GM19324 (cell line): ENCODE results near the gene SUSD3.

Source experiments
- ATAC-seq: cut with Tn5 transposase; IDR thresholded peaks from one replicate; pipeline ENCODE4 v1.9.1; 2021; ENCODE audit warnings: mild to moderate bottlenecking, moderate library complexity; ENCODE audit not compliant: unreplicated experiment, low FRiP score

Gene SUSD3

DNA sequence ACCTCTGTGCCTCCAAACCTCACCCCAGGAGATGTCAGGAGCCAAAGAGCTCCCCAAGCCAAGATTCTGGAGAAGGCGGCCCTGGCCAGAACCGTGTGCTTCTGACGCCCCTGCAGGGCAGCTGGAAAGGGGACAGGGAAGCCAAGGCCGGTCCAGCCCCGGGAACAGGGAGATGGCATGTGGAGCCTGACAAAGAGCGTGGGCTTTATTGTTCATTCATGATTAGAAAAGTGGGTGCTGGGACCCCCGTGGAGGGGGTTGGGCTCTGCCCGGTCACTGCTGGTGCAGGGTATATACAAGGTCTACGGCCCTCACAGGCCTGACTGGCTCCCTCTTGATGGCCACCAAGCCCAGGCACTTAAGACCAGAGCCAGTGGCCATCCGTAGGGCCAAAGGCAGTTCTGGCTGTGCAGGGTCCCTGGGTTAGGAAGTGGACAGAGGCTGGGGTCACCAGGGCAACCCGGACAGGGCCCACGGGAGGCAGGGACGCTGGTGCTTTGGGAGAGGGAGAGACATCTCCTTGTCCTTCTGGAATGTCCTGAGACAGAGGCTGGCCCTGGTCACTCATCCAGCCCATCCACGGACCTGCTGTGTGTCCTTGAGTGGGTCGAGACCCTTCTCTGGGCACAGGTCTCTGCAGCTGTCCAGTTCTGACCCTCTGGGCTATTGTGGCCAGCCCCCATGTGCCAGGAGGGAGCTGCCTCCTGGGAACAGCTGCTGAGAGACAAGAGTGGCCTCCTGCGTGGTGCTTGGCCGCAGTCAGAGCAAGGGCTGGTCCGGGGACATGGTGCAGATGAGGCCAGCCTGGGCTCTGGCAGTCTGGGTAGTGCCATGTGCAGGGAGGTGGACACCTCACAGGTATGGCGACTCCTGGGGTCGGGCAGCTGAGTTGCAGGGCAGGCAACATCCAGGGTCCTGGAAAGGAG lies 63.1 kb downstream of the SUSD3 start:
- no peak for ATAC-seq

DNA sequence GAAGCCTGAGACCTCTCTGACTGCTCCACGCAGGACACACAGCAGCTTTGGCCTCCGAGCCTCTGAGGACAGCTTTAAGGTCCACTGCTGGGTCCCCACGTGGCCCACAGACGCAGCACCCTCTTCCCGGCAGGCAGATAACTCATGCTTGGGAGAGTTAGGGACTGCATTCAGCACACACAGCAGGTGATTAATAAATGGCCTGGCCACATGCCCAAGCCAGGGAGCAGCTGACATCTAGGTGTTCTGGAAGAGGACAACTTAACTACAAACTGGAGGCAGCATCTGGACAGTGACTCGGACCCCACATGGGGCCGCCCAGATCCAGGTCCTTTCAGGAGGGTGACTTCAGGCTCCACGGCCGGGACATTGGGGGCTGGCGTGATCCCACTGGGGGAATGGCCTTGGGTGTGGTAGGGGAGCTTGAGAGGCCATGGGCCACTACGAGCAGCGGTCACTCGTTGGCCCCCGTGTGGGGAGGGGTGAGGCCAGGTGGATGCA lies 64.3 kb downstream of the SUSD3 start:
- no peak for ATAC-seq

DNA sequence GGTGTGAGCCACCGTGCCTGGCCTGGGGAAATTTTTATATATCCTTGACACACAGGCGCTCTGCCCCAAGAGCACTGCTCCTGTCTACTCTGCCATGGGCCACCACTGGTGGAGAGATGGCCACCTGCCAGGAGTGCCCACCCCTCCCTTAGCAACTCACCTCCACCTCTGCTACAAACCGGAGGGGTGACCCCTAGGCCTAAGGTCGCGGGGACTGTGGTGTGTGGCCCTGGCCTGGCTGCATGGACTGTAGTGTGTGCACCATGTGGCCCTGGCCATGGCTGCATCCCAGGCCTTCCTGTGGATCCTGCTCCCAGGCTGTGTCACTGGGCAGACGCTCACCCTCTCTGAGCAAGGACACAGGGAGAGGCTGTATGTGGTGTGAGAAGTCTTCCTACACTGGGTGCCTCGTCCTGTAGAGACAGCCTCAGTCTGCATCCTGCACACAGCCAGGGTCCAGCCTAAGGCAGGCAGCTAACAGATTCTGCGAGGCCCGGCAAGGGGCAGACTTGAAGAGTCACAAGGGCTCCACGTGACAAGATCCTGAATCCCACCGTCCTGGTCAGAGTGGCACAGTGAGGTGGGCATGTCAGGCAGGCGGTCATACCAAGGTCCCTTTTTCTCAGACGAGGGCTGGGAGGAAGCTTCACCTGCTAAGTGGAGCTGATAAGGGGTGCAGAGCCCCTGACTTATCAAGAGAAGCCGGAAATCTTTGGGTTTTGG lies 65.2 kb downstream of the SUSD3 start:
- no peak for ATAC-seq

DNA sequence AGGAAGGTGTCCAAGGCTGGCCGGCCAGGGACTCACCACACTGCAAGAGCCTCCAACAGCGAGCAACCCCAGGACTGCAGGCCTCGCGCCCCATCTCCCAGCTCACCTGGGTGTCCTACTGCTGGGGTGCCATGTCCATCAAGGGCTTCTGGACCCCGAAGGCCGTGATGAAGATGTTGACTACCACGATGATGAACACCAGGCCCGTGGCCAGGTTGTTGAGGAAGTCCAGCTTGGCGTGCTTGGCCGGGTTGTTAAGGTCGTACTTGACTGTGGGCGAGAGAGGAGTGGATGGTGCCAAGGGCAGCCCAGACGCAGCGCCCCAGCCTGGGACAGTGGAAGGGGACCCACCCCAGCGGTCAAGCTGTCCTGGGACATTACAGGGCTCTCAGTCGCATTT lies 66.3 kb downstream of the SUSD3 start:
- no peak for ATAC-seq

DNA sequence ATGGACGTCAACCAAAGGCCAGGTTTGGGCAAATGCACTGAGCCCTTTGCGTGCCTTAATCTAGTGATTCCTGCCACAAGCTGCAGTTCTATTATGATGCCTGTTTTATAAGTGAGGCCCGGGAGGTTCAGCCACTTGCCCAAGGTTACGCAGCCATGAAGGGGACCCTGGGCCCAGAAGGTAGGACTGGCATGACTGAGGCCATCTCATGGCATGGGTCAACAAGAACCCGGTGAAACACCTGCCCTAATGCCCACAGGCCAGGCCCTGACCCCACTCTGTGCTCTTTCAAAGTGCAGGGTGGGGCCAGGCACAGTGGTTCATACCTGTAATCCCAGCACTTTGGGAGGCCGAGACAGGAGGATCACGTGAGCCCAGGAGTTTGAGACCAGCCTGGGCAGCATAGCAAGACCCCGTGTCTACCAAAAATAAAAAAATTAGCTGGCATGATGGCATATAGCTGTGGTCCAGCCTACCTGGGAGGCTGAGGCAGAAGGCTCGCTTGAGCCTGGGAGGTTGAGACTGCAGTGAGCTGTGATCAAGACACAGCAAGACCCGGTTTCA lies 66.9 kb downstream of the SUSD3 start:
- ATAC-seq: no peak

DNA sequence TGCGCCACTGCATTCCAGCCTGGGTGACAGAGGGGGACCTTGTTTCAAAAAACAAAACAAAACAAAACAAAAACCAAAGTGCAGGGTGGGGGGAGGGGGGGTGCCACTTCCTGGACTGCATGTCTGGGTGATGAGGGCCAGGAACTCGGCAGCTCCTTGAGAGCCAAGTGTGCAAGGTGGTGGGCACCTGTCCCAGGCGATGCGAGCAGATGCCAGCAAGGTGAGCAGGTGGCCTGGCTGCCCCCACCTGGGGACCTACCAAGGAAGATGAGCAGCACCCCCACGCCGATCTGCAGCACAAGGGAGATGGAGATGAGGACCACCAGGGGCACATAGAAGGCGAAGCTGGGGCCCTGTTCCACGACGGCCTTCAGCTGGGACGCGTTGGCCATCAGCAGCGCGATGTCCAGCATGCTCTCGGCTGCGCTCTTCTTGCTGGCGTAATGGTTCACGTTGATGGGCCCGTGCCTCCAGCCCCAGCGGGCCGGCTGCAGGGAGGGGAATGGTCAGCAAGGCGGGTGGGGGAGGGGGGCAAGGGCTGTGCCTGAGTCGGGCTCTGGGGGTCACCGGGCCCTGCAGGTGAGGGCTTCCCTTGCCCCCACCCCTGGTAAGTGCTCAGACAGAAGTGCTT lies 67.8 kb downstream of the SUSD3 start:
- no peak for ATAC-seq

DNA sequence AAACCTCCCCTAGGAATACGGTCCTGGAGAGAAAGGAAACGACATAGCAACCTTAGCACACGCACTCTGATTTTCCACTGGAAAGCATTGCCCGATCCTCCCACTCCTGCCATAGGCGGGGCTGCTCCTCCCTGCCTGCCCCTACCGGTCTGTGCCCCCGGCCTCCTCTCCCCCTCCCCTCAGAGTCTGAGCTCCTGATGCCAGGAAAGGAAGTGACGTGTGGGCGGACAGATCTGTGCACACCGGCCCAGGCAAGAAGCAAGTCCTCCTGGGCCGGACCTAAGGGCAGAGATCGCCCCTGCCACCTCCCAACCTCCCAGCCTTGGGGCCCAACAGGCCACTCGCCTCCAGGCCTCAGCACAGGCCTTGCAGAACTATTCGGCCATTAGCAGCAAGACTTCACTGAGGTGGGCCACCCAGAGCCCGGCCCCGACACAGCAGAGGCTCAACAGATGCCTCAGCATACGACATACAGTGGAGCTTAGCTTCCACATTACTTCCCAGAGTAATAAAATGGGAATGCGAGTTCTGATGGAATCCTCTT lies 68.4 kb downstream of the SUSD3 start:
- ATAC-seq: no peak

DNA sequence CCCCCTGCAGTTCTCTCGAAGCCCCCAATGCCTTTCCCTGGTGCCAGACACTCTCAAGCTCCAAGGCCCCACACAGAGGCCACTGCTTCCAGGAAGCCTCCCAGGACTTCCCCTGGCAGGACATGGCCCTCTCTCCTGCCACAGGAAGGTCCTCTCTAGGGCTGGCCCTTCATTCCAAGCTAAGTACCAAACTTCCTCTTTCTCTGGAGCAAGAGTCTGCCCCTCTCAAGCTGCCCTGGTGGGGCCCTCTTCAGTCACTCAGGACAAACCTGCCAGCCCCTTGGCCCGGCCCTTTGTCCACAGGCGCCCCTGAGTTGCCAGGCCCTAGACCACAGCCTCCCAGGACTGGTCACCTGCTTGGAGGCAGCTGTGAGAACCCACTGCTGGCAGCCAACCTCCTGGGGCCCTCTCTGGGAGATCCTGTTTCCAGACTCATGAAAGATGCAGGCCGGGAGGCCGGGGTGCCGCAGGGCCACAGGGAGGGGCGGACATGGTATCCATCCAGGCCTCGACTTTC lies 69.0 kb downstream of the SUSD3 start:
- no peak for ATAC-seq

DNA sequence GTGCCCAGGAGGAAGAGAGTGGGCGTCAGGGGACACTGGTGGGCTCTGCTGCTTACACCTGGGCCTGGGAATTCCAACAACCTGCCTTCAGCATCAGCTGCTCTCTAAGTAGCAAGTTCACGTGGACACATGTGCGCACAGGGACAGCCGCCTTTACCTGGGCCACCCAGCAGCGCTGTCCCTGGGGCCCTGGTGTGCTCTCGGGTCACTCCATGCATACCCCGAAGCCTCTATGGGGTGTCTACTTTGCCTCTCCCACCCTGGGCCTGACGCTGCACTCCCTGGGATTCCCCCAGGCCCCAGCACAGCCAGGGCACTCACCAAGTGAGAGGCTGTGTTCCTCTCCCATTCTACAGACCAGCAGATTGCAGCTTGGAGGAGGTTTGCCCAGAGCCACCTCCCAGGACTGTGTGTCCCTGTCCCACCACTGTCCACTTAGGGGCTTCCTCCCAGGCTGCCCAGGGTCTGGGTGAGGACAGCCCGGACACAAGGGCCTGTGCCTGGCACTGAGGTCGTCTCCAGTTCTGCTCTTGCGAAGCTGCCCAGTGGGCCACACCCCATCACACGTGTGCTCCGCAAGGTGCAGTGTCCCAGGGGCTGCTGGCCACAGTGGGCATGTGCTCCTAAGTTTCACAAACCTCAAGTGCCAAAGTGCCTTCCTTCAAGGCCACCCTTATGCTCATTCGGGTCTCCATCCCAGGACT lies 69.7 kb downstream of the SUSD3 start:
- ATAC-seq: no peak

DNA sequence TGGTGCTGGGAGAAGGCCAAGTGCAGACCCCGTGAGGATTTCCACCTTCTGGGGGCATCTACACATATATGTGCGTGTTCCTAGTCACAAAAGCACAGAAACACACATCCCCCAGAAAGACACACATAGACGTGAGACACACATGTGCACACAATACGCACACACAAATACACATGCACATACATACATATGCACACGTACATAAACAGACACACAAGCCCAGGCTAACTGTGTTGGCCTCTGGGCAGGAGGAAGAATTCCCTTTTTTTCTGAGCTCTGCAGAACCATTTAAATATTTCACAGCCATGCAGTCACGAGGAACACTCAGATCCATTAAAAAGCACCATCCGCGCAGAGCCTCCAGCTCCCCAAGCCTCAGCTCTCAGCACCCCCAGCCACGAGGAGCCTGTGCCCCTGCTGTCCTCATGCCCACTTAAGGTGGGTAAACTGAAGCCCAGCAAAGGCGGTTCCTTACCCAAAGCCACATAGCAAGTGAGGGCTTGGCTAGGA lies 70.3 kb downstream of the SUSD3 start:
- no peak for ATAC-seq

DNA sequence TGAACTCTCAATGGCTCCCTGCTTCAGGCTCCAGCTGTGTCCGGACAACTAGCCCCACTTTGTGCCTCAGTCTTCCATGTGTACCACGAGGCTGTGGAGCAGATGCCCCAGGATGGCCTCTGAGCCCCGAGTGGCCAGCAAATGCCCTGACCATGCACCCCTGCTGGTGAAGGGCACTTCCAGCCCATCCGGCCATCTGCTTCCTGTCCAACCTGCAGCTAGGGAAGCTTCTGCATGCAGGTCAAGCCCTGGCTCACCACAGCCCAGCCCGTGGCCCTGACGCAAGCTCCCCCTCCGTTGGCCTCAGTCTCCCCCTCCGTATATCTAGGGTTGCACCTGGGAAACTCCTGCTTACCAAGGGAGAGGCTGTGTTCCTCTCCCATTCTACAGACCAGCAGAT lies 70.8 kb downstream of the SUSD3 start:
- no peak for ATAC-seq

DNA sequence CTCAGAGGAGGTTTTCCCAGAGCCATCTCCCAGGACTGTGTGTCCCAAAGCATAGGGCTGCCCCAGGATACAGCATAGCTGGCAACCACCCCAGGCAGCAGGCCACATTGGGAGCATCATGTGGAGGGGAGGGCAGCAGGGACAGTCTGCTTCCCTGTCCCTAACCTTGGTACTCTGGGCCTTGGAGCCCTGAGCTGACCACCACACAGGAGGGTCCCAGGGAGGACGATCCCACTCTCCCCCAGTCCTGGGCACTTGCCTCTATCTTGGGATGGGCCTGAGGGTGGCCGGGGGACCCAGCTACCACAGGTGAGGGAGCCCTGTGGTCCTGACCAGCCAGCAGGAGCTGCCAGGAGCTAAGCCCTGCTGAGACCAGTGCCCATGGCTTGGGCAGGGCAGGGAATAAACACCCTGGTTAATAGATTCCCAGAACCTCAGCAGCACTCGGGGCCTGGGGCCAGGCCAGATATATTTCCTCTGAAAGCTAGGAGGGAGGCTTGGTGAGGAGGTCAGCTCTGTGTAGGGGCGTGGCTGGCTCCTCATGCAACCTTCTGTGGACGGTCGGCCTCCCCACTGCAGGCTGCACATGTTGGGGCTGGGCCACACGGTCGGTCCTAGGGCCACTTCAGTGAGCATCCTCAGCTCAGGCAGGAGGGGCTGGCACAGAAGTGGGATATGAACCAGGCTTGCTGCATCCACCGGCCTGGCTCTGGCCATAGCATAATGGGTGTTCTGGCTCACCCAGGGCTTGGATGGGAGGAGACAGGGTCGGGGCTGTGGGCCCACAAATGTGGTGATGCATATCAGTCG lies 71.4 kb downstream of the SUSD3 start:
- ATAC-seq: no peak

DNA sequence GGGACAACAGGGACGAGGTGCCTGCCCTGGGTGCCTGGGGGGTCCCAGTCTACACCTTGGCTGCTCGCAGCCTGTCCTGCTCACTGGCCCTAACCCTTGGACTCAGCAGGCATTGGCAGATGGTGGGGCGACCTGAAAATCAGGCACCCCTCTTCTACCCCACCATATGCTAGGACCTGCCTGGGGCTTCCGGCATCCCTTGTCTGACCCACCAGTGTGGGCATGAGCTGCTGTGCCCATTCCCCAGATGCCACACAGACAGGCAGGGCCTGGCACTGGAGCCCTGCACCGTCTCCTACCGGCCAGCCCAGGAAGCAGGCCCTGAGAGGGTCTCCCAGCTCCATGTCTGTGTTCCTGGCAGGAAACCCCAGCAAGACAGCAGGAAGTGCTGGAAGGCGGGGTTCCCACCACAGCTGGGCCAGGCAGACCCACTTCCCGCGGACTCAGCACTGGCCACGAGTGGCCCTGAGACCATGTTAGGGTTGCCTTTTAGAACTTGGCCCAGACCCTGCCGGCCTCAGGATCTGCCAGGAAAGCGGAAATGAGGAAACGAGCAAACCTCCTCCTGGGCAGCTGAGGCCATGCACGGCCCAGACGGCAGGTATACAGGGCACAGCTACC lies 72.5 kb downstream of the SUSD3 start:
- ATAC-seq: no peak

DNA sequence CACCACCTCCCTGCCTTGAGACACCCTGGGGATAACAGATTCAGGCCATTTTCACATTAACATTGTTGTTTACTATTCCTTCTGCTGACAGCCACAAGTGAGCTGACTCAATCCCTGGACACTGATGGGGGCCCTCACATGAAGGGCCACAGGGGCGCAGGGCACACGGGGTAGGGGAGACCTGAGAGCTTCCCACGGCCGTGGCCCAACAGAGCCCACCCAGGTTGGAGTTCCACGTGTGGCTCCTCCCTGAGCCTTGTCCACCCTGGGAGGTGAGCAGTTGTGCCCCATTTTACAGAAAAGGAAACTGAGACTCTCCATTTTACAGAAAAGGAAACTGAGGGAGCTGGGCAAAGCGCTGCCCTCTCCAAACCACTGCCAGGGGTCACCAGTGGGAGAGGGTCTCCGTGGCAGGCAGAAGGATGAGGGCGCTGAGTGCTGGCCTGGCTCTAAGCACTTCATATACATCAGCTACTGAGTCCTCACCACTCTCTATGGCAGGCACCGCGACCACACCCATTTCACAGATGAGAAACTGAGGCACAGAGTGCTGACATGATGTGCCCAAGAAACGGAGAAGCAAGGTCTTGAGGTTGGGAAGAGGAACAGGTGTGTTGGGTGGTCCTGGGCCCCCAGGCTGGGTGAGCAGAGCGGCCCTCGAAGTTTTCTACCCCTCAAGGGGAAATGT lies 73.2 kb downstream of the SUSD3 start:
- ATAC-seq: no peak

DNA sequence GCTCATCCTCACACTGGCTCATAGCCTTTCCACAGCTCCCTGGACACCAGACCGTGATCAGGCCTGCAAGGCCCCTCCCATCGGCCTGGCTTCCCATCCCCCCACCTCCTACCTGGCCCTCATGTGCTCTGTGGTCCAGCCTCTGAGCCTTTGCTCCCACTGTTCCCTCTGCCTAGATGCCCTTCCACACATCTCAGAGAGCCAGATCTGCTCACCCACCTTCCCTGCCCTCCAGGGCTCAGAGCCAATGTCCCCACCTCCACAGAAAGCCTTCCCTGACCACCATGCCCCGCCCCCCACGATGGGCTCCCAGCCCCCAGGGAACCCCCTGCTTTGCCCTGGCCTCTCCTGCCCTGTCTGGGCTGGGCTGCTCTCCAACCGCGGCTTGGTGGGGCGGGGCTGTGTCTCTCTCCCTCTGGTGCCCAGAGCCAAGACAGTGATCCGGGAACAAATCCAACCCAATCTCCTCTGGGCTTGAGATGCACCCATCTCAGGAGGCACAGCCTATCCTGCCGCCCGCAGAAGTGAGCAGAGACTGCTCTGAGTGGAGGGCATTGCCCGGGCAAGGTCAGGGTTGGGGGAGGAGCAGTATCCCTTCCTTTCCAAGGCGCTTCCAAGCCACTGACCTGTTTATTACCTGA lies 73.9 kb downstream of the SUSD3 start:
- no peak for ATAC-seq

DNA sequence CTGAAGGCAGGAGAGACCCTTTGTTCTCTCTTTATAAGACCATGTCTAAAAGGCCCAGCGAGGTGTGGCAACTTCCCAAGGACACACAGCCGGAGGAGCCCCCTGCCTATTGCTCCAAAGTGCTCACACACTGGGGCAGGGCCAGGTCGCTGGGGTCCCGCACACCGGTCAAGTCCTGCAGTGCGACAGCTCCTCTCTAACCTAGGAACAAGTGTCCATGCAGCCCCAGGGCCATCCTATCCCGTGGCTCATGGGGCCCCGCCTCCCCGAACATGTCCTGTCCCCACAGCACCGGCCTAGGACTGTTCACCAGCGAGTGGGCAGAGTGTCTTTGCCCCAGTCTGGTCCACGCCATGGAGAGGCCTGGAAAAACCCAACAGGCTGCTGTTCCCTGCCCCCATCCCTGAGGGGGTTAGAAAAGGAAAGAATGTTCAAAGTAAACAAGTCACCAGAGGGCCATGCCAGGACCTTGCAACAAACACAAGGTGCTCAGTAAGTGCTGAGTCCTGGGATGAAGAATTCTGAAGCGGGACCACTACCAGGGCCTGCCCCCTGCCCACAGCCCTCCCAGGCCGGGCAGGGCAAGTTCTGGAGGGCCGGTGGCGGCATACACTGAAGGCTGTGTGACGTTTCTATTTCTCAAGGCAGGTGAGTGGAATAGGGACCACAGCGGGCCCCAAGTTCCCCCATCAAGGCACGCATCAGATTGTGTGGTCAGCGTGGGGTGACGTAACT lies 74.6 kb downstream of the SUSD3 start:
- no peak for ATAC-seq

DNA sequence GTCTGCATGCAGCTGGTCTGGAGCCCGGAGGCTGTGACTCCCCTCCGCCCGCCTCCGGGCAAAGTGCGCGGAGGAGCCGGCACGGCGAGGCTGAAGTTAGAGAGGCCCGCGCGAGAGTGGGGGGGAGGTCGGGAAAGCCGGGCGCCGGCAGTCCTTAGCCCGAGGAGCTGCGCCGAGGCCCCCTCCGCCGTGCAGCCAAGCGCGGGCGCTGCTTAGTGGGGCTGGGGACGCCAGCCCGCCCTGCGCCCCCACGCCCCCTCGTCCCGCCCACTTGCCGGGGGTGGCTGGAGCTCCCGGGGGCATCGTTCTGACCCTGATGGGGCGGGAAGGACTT lies 75.1 kb downstream of the SUSD3 start:
- peak; percentile 32 for ATAC-seq
